OCI-LY7 (cell line): ENCODE measurements around the gene YAE1.
"Not testable (repeated sequence)": the region's sequence is repeated elsewhere in the genome, so short reads cannot be mapped to it uniquely, and the experiment has no call there.

Experiments
- EZH2phosphoT487 ChIP-seq: fragments of 200-600 bp; sonication (generic); IDR thresholded peaks from 2 replicates; pipeline ENCODE4 v1.6.1; 2018; ENCODE audit warnings: low read depth, borderline replicate concordance, mild to moderate bottlenecking, mixed run types, antibody characterized with exemption, low read length, moderate library complexity, mixed read lengths
- TF ChIP-seq, protein P1 (sequence below): fragments of 200-600 bp; sonication (generic); conservative IDR thresholded peaks from 2 replicates; pipeline ENCODE4 v1.5.1; 2014; ENCODE audit warnings: mild to moderate bottlenecking, antibody characterized with exemption, low read length, moderate library complexity, mixed read lengths

DNA sequence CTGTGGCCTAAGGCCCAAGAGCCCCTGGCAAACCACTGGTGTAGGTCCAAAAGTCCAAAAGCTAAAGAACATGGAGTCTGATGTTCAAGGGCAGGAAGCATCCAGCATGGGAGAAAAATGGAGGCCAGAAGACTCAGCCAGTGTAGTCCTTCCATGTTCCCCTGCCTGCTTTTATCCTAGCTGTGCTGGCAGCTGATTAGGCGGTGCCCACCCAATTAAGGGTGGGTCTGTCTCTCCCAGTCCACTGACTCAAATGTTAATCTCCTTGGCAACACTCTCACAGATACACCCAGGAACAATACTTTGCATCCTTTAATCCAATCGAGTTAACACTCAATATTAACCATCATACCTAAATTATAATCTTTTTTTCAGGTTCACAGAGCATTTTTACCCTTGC is 21.4 kb upstream of the YAE1 start:
- TF ChIP-seq, protein P1, sequence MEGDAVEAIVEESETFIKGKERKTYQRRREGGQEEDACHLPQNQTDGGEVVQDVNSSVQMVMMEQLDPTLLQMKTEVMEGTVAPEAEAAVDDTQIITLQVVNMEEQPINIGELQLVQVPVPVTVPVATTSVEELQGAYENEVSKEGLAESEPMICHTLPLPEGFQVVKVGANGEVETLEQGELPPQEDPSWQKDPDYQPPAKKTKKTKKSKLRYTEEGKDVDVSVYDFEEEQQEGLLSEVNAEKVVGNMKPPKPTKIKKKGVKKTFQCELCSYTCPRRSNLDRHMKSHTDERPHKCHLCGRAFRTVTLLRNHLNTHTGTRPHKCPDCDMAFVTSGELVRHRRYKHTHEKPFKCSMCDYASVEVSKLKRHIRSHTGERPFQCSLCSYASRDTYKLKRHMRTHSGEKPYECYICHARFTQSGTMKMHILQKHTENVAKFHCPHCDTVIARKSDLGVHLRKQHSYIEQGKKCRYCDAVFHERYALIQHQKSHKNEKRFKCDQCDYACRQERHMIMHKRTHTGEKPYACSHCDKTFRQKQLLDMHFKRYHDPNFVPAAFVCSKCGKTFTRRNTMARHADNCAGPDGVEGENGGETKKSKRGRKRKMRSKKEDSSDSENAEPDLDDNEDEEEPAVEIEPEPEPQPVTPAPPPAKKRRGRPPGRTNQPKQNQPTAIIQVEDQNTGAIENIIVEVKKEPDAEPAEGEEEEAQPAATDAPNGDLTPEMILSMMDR, result not testable (repeated sequence)
- not testable (repeated sequence) for TF ChIP-seq EZH2phosphoT487
